ENCODE data around the gene MED15. TPM values are rescaled to one million over a fixed set of nuclear protein-coding genes. Genes with fewer than 3 reads are reported as not detected.
A peak's percentile ranks its signal among the peaks of the same experiment; 100 is the strongest.

MED15 gene
- total and polyA plus RNA-seq, 2 of the 8 experiments (the other 6 are each of a cell fraction or from before 2014, with no cell fraction given): 28.3 to 57.1 TPM

GRCh38 chr22:20580179-20580578 lies 72.8 kb downstream of the MED15 start:
- H4K5ac ChIP-seq (ENCODE audit: insufficient read length, low read depth, low read length): no peak overlapping the region
- no peak overlapping the region for H2BK120ac ChIP-seq (replicated peaks; ENCODE audit: low read depth, low read length)
- no peaks in the 10 kb centered on the region for H3K79me2 ChIP-seq (ENCODE audit: control insufficient read depth in 1 of 2, insufficient read depth in 2 of 2, low read length in 2 of 2)
- no peaks in the 10 kb centered on the region for H3K9me3 ChIP-seq (ENCODE audit: insufficient read depth in 2 of 2, low read depth in 1 of 2, low read length in 1 of 2)
- no peak overlapping the region for H3K23ac ChIP-seq (ENCODE audit: insufficient read length)
- H2AK5ac ChIP-seq (ENCODE audit: low read depth, low read length): no peak overlapping the region
- H2BK5ac ChIP-seq (ENCODE audit: low read depth, low read length): no peak overlapping the region
- H2BK15ac ChIP-seq (ENCODE audit: low read length): no peak overlapping the region
- H3K36me3 ChIP-seq (ENCODE audit: control insufficient read depth in 2 of 4, insufficient read depth in 4 of 4, low read length in 3 of 4): peaks cover 7 to 21% (median 15%) of the 10 kb centered on the region in 4 experiments
- H3K4me2 ChIP-seq (ENCODE audit: insufficient read depth in 1 of 2, low read depth in 2 of 2, low read length in 2 of 2): no peak overlapping the region
- H3K27me3 ChIP-seq (replicated peaks in 1 of 4; ENCODE audit: control insufficient read depth in 3 of 4, extremely low read depth in 1 of 4, insufficient read depth in 3 of 4, low read length in 3 of 4): no peaks in the 10 kb centered on the region
- no peak overlapping the region for H2AFZ ChIP-seq (ENCODE audit: low read length)
- no peaks in the 10 kb centered on the region for H3K4me1 ChIP-seq (replicated peaks in 1 of 4; ENCODE audit: control insufficient read depth in 3 of 4, insufficient read depth in 4 of 4, low read length in 3 of 4)
- POLR2A ChIA-PET (ENCODE audit: partially characterized antibody): interaction anchor here (1.5 kb wide), 1 partner anchor 8 kb away, joined by 5 read pairs; no protein-coding TSS in a partner anchor
- H3K56ac ChIP-seq (replicated peaks; ENCODE audit: insufficient read length, low read depth, low read length): no peak overlapping the region
- H3K79me1 ChIP-seq (ENCODE audit: low read depth, low read length): no peaks in the 10 kb centered on the region; the same call in 1 of the 2 replicates
- H3K18ac ChIP-seq (ENCODE audit: extremely low read depth, low read length): no peak overlapping the region
- no peak overlapping the region for H4K91ac ChIP-seq (replicated peaks; ENCODE audit: insufficient read length, low read length)
- WGBS, 2 experiments (ENCODE audit: extremely low coverage in 1 of 2, insufficient coverage in 1 of 2, insufficient read length in 1 of 2, insufficient replicate concordance in 2 of 2, low coverage in 1 of 2, low lambda C conversion rate in 2 of 2, missing lambda C conversion rate in 1 of 2): 80% methylated on average over 4 of the region's 7 CpGs; no CpG with 5 or more reads in 1 of the 2 experiments
- FAIRE-seq: no peak
- CTCF ChIA-PET (ENCODE audit: partially characterized antibody): interaction anchor here (1.0 to 26.7 kb wide), 2 partner anchors 10 to 13 kb away, joined by 3 to 366 read pairs; no protein-coding TSS in a partner anchor
- no peak overlapping the region for H3K4me3 ChIP-seq (ENCODE audit: extremely low read depth in 1 of 4, insufficient read depth in 2 of 4, low read depth in 3 of 4, low read length in 4 of 4)
- peak overlapping the region; percentile 42; the same call in 1 of the 2 replicates for H4K8ac ChIP-seq (ENCODE audit: extremely low read depth, insufficient read depth, low read length)
- peaks cover 3 to 11% of the 10 kb centered on the region in 2 experiments for H4K20me1 ChIP-seq (replicated peaks in 1 of 2; ENCODE audit: control insufficient read depth in 1 of 2, insufficient read depth in 2 of 2, low read length in 2 of 2)
- no peaks in the 10 kb centered on the region for H3K23me2 ChIP-seq (ENCODE audit: low read depth, low read length)
- no peak overlapping the region for H2BK12ac ChIP-seq (ENCODE audit: low read depth, low read length)
- no peak overlapping the region for H3K27ac ChIP-seq (ENCODE audit: low read depth, low read length)
- no peak overlapping the region for H2BK20ac ChIP-seq (ENCODE audit: low read length)
- no peak overlapping the region for H3K4ac ChIP-seq (replicated peaks; ENCODE audit: insufficient read length, low read depth, low read length)
- DNase-seq (ENCODE audit: low read depth in 1 of 2, low spot score in 2 of 2): no peak
- no peak overlapping the region for H3K14ac ChIP-seq (ENCODE audit: insufficient read length)
- no peak overlapping the region for H3K9ac ChIP-seq (replicated peaks in 1 of 4; ENCODE audit: extremely low read depth in 1 of 4, low read depth in 3 of 4, low read length in 3 of 4)
- TF ChIP-seq TAF1 (IDR thresholded peaks at IDR 0.05; ENCODE audit: low read depth, low read length): no peak
- no peak for TF ChIP-seq KDM5A (IDR thresholded peaks at IDR 0.05; ENCODE audit: low read length)
- TF ChIP-seq RFX5 (IDR thresholded peaks at IDR 0.05; ENCODE audit: borderline replicate concordance, low read depth, low read length): no peak
- TF ChIP-seq NRF1 (IDR thresholded peaks at IDR 0.05; ENCODE audit: low read depth, low read length): no peak
- no peak for TF ChIP-seq CTCF (IDR thresholded peaks at IDR 0.05; ENCODE audit: control extremely low read depth in 1 of 3, insufficient read depth in 1 of 3, low read depth in 1 of 3, low read length in 3 of 3)
- no peak for TF ChIP-seq SRF (IDR thresholded peaks at IDR 0.05; ENCODE audit: low read depth, low read length)
- no peak for TF ChIP-seq BCL11A (IDR thresholded peaks at IDR 0.05; ENCODE audit: low read depth in 2 of 2, low read length in 2 of 2)
- TF ChIP-seq KDM1A (IDR thresholded peaks at IDR 0.05; ENCODE audit: borderline replicate concordance, low read length): no peak
- no peak for TF ChIP-seq KDM4A (IDR thresholded peaks at IDR 0.05; ENCODE audit: low read depth, low read length, severe bottlenecking)
- TF ChIP-seq CBX8 (IDR thresholded peaks at IDR 0.05; ENCODE audit: borderline replicate concordance, low read depth, low read length): no peak
- TF ChIP-seq EZH2 (IDR thresholded peaks at IDR 0.05; ENCODE audit: low read depth, low read length, severe bottlenecking): no peak
- no peak for TF ChIP-seq RXRA (IDR thresholded peaks at IDR 0.05; ENCODE audit: insufficient read depth, low read depth, low read length)

All from H1 (cell line).